Hepatocyte (in vitro differentiated cells): Measurements from ENCODE around the gene ENDOD1. TPM values are rescaled to one million over a fixed set of nuclear protein-coding genes. Genes with fewer than 3 reads are reported as not detected.

Source experiments
- DNase-seq: peaks from one replicate; pipeline ENCODE4 v3.0.0-alpha.2; 2016; ENCODE audit warnings: low spot score
- H2AFZ ChIP-seq: fragments of 200-600 bp; sonication (generic); 2 replicates; pipeline ENCODE4 v1.6.0; 2016; ENCODE audit warnings: antibody characterized with exemption, mild to moderate bottlenecking
- H3K27ac ChIP-seq: fragments of 200-600 bp; sonication (generic); 2 replicates; pipeline ENCODE4 v1.5.1; 2016; ENCODE audit warnings: mild to moderate bottlenecking
- H3K27me3 ChIP-seq: fragments of 200-600 bp; sonication (generic); 2 replicates; pipeline ENCODE4 v1.6.1; 2016
- H3K36me3 ChIP-seq: fragments of 200-600 bp; sonication (generic); replicated peaks from 2 replicates; pipeline ENCODE4 v1.5.1; 2016; ENCODE audit warnings: low read depth; ENCODE audit not compliant: insufficient read depth
- H3K4me1 ChIP-seq: fragments of 200-600 bp; sonication (generic); 2 replicates; pipeline ENCODE4 v1.5.1; 2016; ENCODE audit warnings: mild to moderate bottlenecking, moderate library complexity; ENCODE audit not compliant: insufficient read depth
- H3K4me2 ChIP-seq: fragments of 200-600 bp; sonication (generic); 2 replicates; pipeline ENCODE4 v1.6.0; 2016
- H3K4me3 ChIP-seq: fragments of 200-600 bp; sonication (generic); 2 replicates; pipeline ENCODE4 v1.5.1; 2016; ENCODE audit warnings: mild to moderate bottlenecking
- H3K79me2 ChIP-seq: fragments of 200-600 bp; sonication (generic); 2 replicates; pipeline ENCODE4 v1.6.0; 2017; ENCODE audit warnings: mild to moderate bottlenecking
- H3K9me2 ChIP-seq: fragments of 200-600 bp; sonication (generic); replicated peaks from 2 replicates; pipeline ENCODE4 v1.6.0; 2017; ENCODE audit warnings: mild to moderate bottlenecking; ENCODE audit not compliant: insufficient read depth
- H3K9me3 ChIP-seq: fragments of 200-600 bp; sonication (generic); 2 replicates; pipeline ENCODE4 v1.5.1; 2016; ENCODE audit warnings: low read depth, mild to moderate bottlenecking
- H4K20me1 ChIP-seq: fragments of 200-600 bp; sonication (generic); 2 replicates; pipeline ENCODE4 v1.6.0; 2016; ENCODE audit warnings: mild to moderate bottlenecking; ENCODE audit not compliant: insufficient read depth, poor library complexity, severe bottlenecking
- EZH2 ChIP-seq: fragments of 200-600 bp; sonication (generic); IDR thresholded peaks from 2 replicates; pipeline ENCODE4 v1.6.1; 2016; ENCODE audit warnings: antibody characterized with exemption, mild to moderate bottlenecking, borderline replicate concordance
- EZH2phosphoT487 ChIP-seq: fragments of 200-600 bp; sonication (generic); IDR thresholded peaks from one replicate; pipeline ENCODE4 v1.6.1; 2018; ENCODE audit warnings: antibody characterized with exemption, mild to moderate bottlenecking, low read depth, moderate library complexity; ENCODE audit not compliant: unreplicated experiment, severe bottlenecking
- WGBS: methylation state at CpG from one replicate; pipeline ENCODE4 v1.1.6; 2016; ENCODE audit warnings: low lambda C conversion rate; ENCODE audit errors: missing lambda C conversion rate; 5-methylcytosine and 5-hydroxymethylcytosine counted together
- polyA plus RNA-seq: library from polyadenylated mRNA; unstranded; fragments of >200 nt; fragmentation: Nextera tagmentation; extraction: Ambion mirVana; gene quantifications from 2 replicates; pipeline ENCODE4 v1.2.1, GENCODE V29; 2016
- total RNA-seq: library from RNA; depleted of rRNA; stranded (reverse); fragments of >200 nt; gene quantifications from 2 replicates; pipeline ENCODE4 v1.2.3, GENCODE V29; 2014
- TF ChIP-seq, protein P1 (sequence below): fragments of 200-600 bp; sonication (generic); IDR thresholded peaks from 2 replicates; pipeline ENCODE4 v1.5.1; 2016; ENCODE audit warnings: antibody characterized with exemption, mild to moderate bottlenecking; ENCODE audit not compliant: poor library complexity

ENDOD1 gene
- total and polyA plus RNA-seq, 2 experiments from 2014 or later: 10.4 to 26.6 TPM

DNA sequence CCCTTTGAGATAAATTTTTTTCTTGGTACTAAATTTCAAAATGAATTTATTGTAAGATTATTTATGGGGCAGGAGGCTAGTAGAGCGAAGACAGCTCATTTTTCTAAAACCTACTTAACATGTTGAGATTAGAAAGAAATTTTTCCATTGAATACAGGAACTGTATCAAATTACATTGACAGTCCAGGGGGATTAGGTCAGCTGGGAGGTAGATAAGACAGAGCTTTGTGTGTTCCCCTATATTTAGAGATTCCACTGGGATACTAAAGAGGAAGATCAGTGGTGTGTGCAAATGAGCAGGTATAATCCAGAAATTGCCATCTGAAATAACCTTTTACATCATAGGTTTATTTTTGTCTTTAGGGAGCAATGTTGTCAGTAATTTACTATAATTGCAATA lies 32.1 kb downstream of the ENDOD1 start:
- Histone ChIP-seq H3K4me2 (no peak overlapping the region), H2AFZ (no peak overlapping the region), H3K4me1 (no peaks in the 10 kb centered on the region), H3K9me2 (no peaks in the 10 kb centered on the region), H3K4me3 (no peak overlapping the region), H3K36me3 (no peaks in the 10 kb centered on the region), H4K20me1 (no peaks in the 10 kb centered on the region), H3K27ac (no peak overlapping the region), H3K79me2 (peaks cover 4% of the 10 kb centered on the region), H3K27me3 (no peaks in the 10 kb centered on the region), H3K9me3 (no peaks in the 10 kb centered on the region)
- TF ChIP-seq, protein P1, sequence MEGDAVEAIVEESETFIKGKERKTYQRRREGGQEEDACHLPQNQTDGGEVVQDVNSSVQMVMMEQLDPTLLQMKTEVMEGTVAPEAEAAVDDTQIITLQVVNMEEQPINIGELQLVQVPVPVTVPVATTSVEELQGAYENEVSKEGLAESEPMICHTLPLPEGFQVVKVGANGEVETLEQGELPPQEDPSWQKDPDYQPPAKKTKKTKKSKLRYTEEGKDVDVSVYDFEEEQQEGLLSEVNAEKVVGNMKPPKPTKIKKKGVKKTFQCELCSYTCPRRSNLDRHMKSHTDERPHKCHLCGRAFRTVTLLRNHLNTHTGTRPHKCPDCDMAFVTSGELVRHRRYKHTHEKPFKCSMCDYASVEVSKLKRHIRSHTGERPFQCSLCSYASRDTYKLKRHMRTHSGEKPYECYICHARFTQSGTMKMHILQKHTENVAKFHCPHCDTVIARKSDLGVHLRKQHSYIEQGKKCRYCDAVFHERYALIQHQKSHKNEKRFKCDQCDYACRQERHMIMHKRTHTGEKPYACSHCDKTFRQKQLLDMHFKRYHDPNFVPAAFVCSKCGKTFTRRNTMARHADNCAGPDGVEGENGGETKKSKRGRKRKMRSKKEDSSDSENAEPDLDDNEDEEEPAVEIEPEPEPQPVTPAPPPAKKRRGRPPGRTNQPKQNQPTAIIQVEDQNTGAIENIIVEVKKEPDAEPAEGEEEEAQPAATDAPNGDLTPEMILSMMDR: no peak
- 66% methylated on average over 1 of the region's 1 CpG for WGBS
- no peak for DNase-seq

DNA sequence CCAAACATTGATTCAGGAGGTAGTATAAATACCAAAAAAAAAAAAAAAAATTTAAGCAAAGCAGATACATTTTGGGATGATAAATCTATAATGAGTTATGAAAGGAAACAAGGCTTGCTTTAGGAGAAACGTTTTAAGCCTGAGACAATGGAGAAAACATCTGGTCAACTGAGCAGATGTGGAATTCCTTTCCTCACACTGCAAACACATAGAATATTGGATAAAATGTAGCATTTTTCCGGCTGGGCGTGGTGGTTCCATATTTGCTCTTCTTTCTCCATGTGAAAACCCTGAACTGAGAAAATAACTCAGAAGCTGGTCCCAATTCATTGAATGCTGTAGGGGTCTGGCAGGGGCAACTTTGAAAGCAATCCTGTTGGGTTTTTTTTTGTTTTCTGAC lies 33.9 kb downstream of the ENDOD1 start:
- no peak overlapping the region for H2AFZ ChIP-seq
- no peaks in the 10 kb centered on the region for H3K9me3 ChIP-seq
- no peak overlapping the region for H3K4me3 ChIP-seq
- H3K4me1 ChIP-seq: no peaks in the 10 kb centered on the region
- H3K27me3 ChIP-seq: no peaks in the 10 kb centered on the region
- no peak for DNase-seq
- no peaks in the 10 kb centered on the region for H4K20me1 ChIP-seq
- H3K36me3 ChIP-seq: no peaks in the 10 kb centered on the region
- TF ChIP-seq EZH2phosphoT487 (no peak), EZH2 (no peak)
- TF ChIP-seq, protein P1: no peak
- 87% methylated on average over 3 of the region's 3 CpGs for WGBS
- no peaks in the 10 kb centered on the region for H3K9me2 ChIP-seq
- no peak overlapping the region for H3K27ac ChIP-seq
- H3K4me2 ChIP-seq: no peak overlapping the region
- H3K79me2 ChIP-seq: no peaks in the 10 kb centered on the region

DNA sequence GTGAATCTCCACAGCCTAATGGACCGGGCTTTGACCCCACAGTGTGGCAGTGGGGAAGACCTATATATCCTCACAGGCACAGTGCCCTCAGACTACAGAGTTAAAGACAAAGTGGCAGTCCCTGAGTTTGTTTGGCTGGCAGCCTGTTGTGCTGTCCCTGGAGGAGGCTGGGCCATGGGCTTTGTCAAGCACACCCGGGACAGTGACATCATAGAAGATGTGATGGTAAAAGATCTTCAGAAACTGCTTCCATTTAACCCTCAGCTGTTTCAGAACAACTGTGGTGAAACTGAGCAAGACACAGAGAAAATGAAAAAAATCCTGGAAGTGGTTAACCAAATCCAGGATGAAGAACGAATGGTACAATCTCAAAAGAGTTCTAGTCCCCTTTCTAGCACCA lies 39.0 kb downstream of the ENDOD1 start:
- TF ChIP-seq, protein P1: no peak
- TF ChIP-seq EZH2phosphoT487 (no peak), EZH2 (no peak)
- Histone ChIP-seq H4K20me1 (no peaks in the 10 kb centered on the region), H3K4me2 (no peak overlapping the region), H3K4me1 (no peaks in the 10 kb centered on the region), H3K36me3 (no peaks in the 10 kb centered on the region), H3K9me3 (no peaks in the 10 kb centered on the region), H3K79me2 (no peaks in the 10 kb centered on the region), H2AFZ (no peak overlapping the region), H3K27ac (no peak overlapping the region), H3K27me3 (no peaks in the 10 kb centered on the region), H3K4me3 (no peak overlapping the region), H3K9me2 (no peaks in the 10 kb centered on the region)
- no peak for DNase-seq
- 95% methylated on average over 3 of the region's 3 CpGs for WGBS

DNA sequence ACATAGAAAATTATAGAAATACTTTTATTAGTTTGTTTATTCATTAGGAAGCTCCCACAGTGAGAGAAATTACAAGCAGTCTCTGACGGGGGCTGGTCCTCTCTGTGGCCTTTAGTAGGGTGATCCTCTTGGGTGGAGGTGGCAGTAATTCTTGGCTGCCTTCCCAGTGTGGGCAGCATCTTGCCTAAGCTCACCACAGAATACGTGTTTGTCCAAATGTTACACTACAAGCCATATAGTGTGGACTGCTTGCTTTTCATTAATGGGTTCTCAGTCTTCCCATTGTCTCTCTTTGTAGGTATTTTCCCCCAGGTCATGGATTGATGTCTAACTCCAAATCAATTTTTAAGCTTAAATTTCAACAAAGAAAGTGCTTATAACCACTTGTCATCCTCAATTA lies 43.3 kb downstream of the ENDOD1 start:
- no peaks in the 10 kb centered on the region for H3K36me3 ChIP-seq
- no peak overlapping the region for H2AFZ ChIP-seq
- no peaks in the 10 kb centered on the region for H3K9me3 ChIP-seq
- TF ChIP-seq EZH2: no peak
- TF ChIP-seq, protein P1: no peak
- no peak for TF ChIP-seq EZH2phosphoT487
- no peak overlapping the region for H3K4me2 ChIP-seq
- H3K79me2 ChIP-seq: no peaks in the 10 kb centered on the region
- H4K20me1 ChIP-seq: no peaks in the 10 kb centered on the region
- WGBS: 87% methylated on average over 2 of the region's 2 CpGs
- no peak for DNase-seq
- H3K9me2 ChIP-seq: no peaks in the 10 kb centered on the region
- no peak overlapping the region for H3K4me3 ChIP-seq
- no peak overlapping the region for H3K27ac ChIP-seq
- H3K4me1 ChIP-seq: no peaks in the 10 kb centered on the region
- no peaks in the 10 kb centered on the region for H3K27me3 ChIP-seq
